Breast epithelium (tissue), 3 donors: ENCODE data around the gene ORM2.

Experiments
- POLR2A ChIP-seq: fragments of 450-650 bp; IDR thresholded peaks from one replicate; pipeline ENCODE4 v1.6.1; 2016; ENCODE audit warnings: antibody characterized with exemption, mild to moderate bottlenecking, moderate library complexity
- POLR2AphosphoS5 ChIP-seq, 3 donors: sonication (generic); formaldehyde crosslinking; IDR thresholded peaks; one replicate each; pipeline ENCODE4 v1.6.1; 2017; ENCODE audit warnings: antibody characterized with exemption in 3 of 3
- TF ChIP-seq, protein P1 (sequence below), 3 donors: fragments of 450-650 bp; IDR thresholded peaks; one replicate each; pipeline ENCODE4 v1.5.1; 2016 to 2017; ENCODE audit warnings: antibody characterized with exemption in 3 of 3, mild to moderate bottlenecking in 3 of 3, moderate library complexity in 3 of 3

- TF ChIP-seq, protein P1, sequence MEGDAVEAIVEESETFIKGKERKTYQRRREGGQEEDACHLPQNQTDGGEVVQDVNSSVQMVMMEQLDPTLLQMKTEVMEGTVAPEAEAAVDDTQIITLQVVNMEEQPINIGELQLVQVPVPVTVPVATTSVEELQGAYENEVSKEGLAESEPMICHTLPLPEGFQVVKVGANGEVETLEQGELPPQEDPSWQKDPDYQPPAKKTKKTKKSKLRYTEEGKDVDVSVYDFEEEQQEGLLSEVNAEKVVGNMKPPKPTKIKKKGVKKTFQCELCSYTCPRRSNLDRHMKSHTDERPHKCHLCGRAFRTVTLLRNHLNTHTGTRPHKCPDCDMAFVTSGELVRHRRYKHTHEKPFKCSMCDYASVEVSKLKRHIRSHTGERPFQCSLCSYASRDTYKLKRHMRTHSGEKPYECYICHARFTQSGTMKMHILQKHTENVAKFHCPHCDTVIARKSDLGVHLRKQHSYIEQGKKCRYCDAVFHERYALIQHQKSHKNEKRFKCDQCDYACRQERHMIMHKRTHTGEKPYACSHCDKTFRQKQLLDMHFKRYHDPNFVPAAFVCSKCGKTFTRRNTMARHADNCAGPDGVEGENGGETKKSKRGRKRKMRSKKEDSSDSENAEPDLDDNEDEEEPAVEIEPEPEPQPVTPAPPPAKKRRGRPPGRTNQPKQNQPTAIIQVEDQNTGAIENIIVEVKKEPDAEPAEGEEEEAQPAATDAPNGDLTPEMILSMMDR (IDR thresholded peaks at IDR 0.05): peak in 2 of 3 donors; percentile 24 to 44
- TF ChIP-seq POLR2AphosphoS5 (IDR thresholded peaks at IDR 0.05) (no peak), POLR2A (no peak)
Measured at GRCh38 chr9:114339130-114339908, 9.7 kb downstream of the ORM2 start.
